Naive thymus-derived CD4-positive, alpha-beta T cell (primary cell): ENCODE data around the gene HIVEP3. TPM values are rescaled to one million over a fixed set of nuclear protein-coding genes. Genes with fewer than 3 reads are reported as not detected.

Experiments used
- ATAC-seq: fragments of 150-1000 bp; cut with Tn5 transposase; 2 replicates; pipeline ENCODE4 v1.10.0; 2021; ENCODE audit warnings: mild to moderate bottlenecking, moderate library complexity
- CTCF ChIA-PET: fragments of 350-600 bp; sonication (Branson Sonifier 250); formaldehyde crosslinking; loops from one replicate; lab custom pipeline; 2021; ENCODE audit warnings: antibody characterized with exemption; lab: Charles Lee
- POLR2A ChIA-PET: fragments of 350-600 bp; sonication (Branson Sonifier 250); formaldehyde crosslinking; loops from one replicate; lab custom pipeline; 2021; ENCODE audit warnings: antibody characterized with exemption, inconsistent platforms; lab: Charles Lee
- DNase-seq, 9 donors: peaks; one replicate each; pipeline versions ENCODE4 v3.0.0 to v3.0.0-alpha.2; 2020 to 2022; ENCODE audit warnings: mixed read lengths in 1 of 9
- H3K27ac ChIP-seq: one replicate; pipeline ENCODE4 v1.7.0; 2013; ENCODE audit warnings: mild to moderate bottlenecking, low read depth, low read length, moderate library complexity
- H3K27me3 ChIP-seq, 2 donors: one replicate each; pipeline ENCODE4 v1.7.0; 2013; ENCODE audit warnings: low read length in 2 of 2, mild to moderate bottlenecking in 2 of 2, moderate library complexity in 2 of 2; ENCODE audit not compliant: control insufficient read depth in 2 of 2, insufficient read depth in 2 of 2
- H3K36me3 ChIP-seq, 3 experiments: 1 replicate in 2 of 3; 2 replicates in 1 of 3; pipeline ENCODE4 v1.7.0; 2013; ENCODE audit warnings: low read length in 3 of 3, mild to moderate bottlenecking in 3 of 3, moderate library complexity in 1 of 3; ENCODE audit not compliant: insufficient read depth in 3 of 3, control insufficient read depth in 2 of 3
- H3K4me1 ChIP-seq, 2 donors: one replicate each; pipeline ENCODE4 v1.7.0; 2013; ENCODE audit warnings: low read length in 2 of 2, mild to moderate bottlenecking in 2 of 2, moderate library complexity in 1 of 2; ENCODE audit not compliant: control insufficient read depth in 2 of 2, insufficient read depth in 2 of 2
- H3K4me3 ChIP-seq: 2 replicates; pipeline ENCODE4 v1.7.0; 2013; ENCODE audit warnings: mild to moderate bottlenecking, low read length
- H3K9me3 ChIP-seq, 3 experiments: 1 replicate in 2 of 3; 2 replicates in 1 of 3; pipeline ENCODE4 v1.7.0; 2013; ENCODE audit warnings: low read length in 3 of 3; ENCODE audit not compliant: control insufficient read depth in 2 of 3
- H3K27ac Mint-ChIP-seq, 9 donors: one replicate each; pipeline ENCODE4 v1.8.0; 2020 to 2022; ENCODE audit warnings: mixed read lengths in 9 of 9, mild to moderate bottlenecking in 8 of 9, moderate library complexity in 5 of 9, inconsistent platforms in 2 of 9
- H3K27me3 Mint-ChIP-seq, 5 donors: one replicate each; pipeline ENCODE4 v1.8.0; 2021 to 2022; ENCODE audit warnings: mixed read lengths in 5 of 5, mild to moderate bottlenecking in 1 of 5
- H3K36me3 Mint-ChIP-seq, 5 donors: one replicate each; pipeline ENCODE4 v1.8.0; 2020 to 2022; ENCODE audit warnings: mixed read lengths in 5 of 5, mild to moderate bottlenecking in 3 of 5, inconsistent platforms in 1 of 5
- H3K4me1 Mint-ChIP-seq, 7 donors: one replicate each; pipeline ENCODE4 v1.8.0; 2020 to 2022; ENCODE audit warnings: mixed read lengths in 7 of 7, mild to moderate bottlenecking in 3 of 7, inconsistent platforms in 1 of 7
- H3K4me3 Mint-ChIP-seq, 10 donors: one replicate each; pipeline ENCODE4 v1.8.0; 2020 to 2022; ENCODE audit warnings: mild to moderate bottlenecking in 10 of 10, mixed read lengths in 10 of 10, moderate library complexity in 6 of 10, inconsistent platforms in 2 of 10
- H3K9me3 Mint-ChIP-seq, 11 donors: one replicate each; pipeline ENCODE4 v1.8.0; 2020 to 2022; ENCODE audit warnings: mixed read lengths in 11 of 11, mild to moderate bottlenecking in 4 of 11, inconsistent platforms in 1 of 11, moderate library complexity in 1 of 11
- intact Hi-C, 2 donors: fragments of 100-400 bp; cut with micrococcal nuclease; formaldehyde crosslinking; loops; one replicate each; pipeline ENCODE4 v1.15.1; 2023
- polyA plus RNA-seq, 2 donors: library from polyadenylated mRNA; unstranded; fragments of 300-500 nt; fragmentation: Illumina TruSeq; gene quantifications; one replicate each; pipeline ENCODE4 v1.2.3, GENCODE V29; 2021
- total RNA-seq, 6 experiments: library from RNA in 5 of 6; stranded (reverse) in 5 of 6; gene quantifications; 1 replicate in 5 of 6; 2 replicates in 1 of 6; pipeline ENCODE4 v1.2.3 and lab custom pipeline; 2021 to 2026

HIVEP3 gene
- total and polyA plus RNA-seq, 7 experiments from 2014 or later, result 4.3 to 19.1 (median 7.0) TPM

GRCh38 chr1:41751804-41752513 lies 166.8 kb downstream of the HIVEP3 start:
- Mint-ChIP-seq H3K27ac (peak overlapping the region in 3 of 9 donors; percentile 14 to 84 (median 83)), H3K4me3 (peak overlapping the region in 6 of 10 donors; percentile 47 to 74 (median 65)), H3K27me3 (no peaks in the 10 kb centered on the region), H3K4me1 (peaks cover 23 to 73% (median 46%) of the 10 kb centered on the region in 7 donors), H3K36me3 (peaks cover 0 to 8% (median 0%) of the 10 kb centered on the region in 5 donors), H3K9me3 (peaks cover 0 to 4% (median 0%) of the 10 kb centered on the region in 11 donors)
- no peak overlapping the region for H3K4me3 ChIP-seq
- no peak overlapping the region for H3K27ac ChIP-seq
- no peaks in the 10 kb centered on the region for H3K9me3 ChIP-seq
- DNase-seq (no peak), ATAC-seq (peak; percentile 80)
- CTCF ChIA-PET, result interaction anchor here (0.6 to 1.0 kb wide), 3 partner anchors 90 to 682 kb away, joined by 3 to 4 read pairs (median 3); no protein-coding TSS in a partner anchor
- H3K4me1 ChIP-seq, result peaks cover 31 to 37% of the 10 kb centered on the region in 2 donors
- intact Hi-C loops, result loop anchor here (1.0 to 5.0 kb wide), 7 partner anchors 13 to 146 kb away; no protein-coding TSS in a partner anchor
- no peaks in the 10 kb centered on the region for H3K27me3 ChIP-seq
- no peaks in the 10 kb centered on the region for H3K36me3 ChIP-seq
- POLR2A ChIA-PET, result no interaction called here

DNA sequence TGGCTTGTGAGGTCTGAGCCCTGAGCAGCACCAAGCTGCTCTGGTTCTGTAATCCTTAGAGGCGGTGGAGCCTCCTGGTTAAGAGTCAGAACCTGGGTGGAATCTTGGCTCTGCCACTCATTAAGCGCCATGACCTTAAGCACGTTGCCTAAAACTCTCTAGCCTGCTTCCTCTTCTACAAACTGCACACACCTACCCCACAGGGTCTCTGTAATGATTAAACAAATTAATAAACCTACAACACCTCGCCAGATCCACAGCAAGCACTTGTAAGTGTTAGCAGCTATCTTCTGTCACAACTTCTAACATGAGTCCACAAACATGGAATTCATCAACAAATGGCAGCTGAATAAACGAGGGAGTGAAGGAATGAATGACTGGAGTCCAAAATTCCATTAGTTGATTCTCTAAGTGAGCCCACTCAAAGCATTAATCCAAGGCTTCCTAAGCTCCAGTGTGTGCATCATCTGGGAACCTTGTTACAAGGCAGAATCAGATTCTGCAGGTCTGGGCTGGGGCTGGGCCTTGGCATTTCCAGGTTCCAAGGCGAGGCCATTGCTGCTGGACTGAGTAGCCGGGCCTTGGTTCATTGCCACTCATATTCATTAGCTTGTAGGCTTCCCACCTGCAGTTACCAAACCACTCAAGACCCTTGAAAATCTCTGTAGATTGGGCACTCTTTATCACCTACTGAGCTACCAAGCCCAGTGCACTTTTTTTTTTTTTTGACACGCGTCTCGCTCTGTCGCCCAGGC lies 168.6 kb downstream of the HIVEP3 start:
- intact Hi-C loops, result loop anchor here (5.0 kb wide), 4 partner anchors 52 to 142 kb away; no protein-coding TSS in a partner anchor
- CTCF ChIA-PET, result interaction anchor here (0.6 kb wide), 1 partner anchor 1199 kb away, joined by 4 read pairs; no protein-coding TSS in a partner anchor

GRCh38 chr1:41745022-41745421 lies 173.7 kb downstream of the HIVEP3 start:
- H3K4me3 ChIP-seq, result no peak overlapping the region
- Mint-ChIP-seq H3K9me3 (peaks cover 0 to 2% (median 0%) of the 10 kb centered on the region in 11 donors), H3K36me3 (peaks cover 0 to 4% (median 0%) of the 10 kb centered on the region in 5 donors), H3K4me1 (peaks cover 7 to 67% (median 27%) of the 10 kb centered on the region in 7 donors), H3K27me3 (no peaks in the 10 kb centered on the region), H3K4me3 (no peak overlapping the region), H3K27ac (no peak overlapping the region)
- DNase-seq, result no peak
- no peaks in the 10 kb centered on the region for H3K9me3 ChIP-seq
- no peak overlapping the region for H3K27ac ChIP-seq
- peaks cover 10 to 15% of the 10 kb centered on the region in 2 donors for H3K4me1 ChIP-seq
- ChIA-PET CTCF (no interaction called here), POLR2A (no interaction called here)
- no peak for ATAC-seq
- H3K36me3 ChIP-seq, result no peaks in the 10 kb centered on the region
- intact Hi-C loops, result no loop called here
- H3K27me3 ChIP-seq, result no peaks in the 10 kb centered on the region

More for the DNA sequence above, 168.6 kb downstream of the HIVEP3 start:
- H3K9me3 ChIP-seq, result no peaks in the 10 kb centered on the region
- no peak for ATAC-seq
- Mint-ChIP-seq H3K9me3 (peaks cover 0 to 2% (median 0%) of the 10 kb centered on the region in 11 donors), H3K4me1 (peaks cover 23 to 66% (median 47%) of the 10 kb centered on the region in 7 donors), H3K36me3 (peaks cover 0 to 9% (median 0%) of the 10 kb centered on the region in 5 donors), H3K4me3 (peak overlapping the region in 2 of 10 donors; percentile 20 to 28), H3K27me3 (no peaks in the 10 kb centered on the region), H3K27ac (peak overlapping the region in 2 of 9 donors; percentile 14 to 35)
- H3K4me1 ChIP-seq, result peaks cover 30 to 37% of the 10 kb centered on the region in 2 donors
- no peak overlapping the region for H3K27ac ChIP-seq
- no peak for DNase-seq
- no peaks in the 10 kb centered on the region for H3K27me3 ChIP-seq
- POLR2A ChIA-PET, result interaction anchor here (0.6 kb wide), 1 partner anchor 169 kb away, joined by 3 read pairs; the partner anchor contains the start of gene HIVEP3
- no peak overlapping the region for H3K4me3 ChIP-seq
- H3K36me3 ChIP-seq, result no peaks in the 10 kb centered on the region

DNA sequence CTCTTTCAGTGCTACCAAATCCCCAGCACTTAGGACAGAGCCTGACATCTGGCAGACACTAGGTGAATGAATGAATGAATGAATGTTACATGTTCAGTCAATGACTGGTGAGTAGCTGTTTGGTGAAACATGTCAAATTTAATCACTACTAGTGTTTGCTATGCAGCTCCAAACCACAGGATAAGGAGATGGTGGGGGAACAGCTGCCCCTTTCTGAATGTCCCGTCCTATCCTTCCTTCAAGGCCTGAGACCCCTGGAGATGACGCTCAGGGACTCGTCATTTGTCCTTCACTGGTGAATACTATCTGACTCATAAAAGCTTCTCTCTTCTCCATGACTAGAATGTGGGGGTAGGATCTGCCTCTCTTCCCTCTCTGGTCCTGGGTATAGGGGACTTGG lies 175.4 kb downstream of the HIVEP3 start:
- ChIA-PET CTCF (no interaction called here), POLR2A (interaction anchor here (1.0 kb wide), 1 partner anchor 104 kb away, joined by 3 read pairs; no protein-coding TSS in a partner anchor)
- Histone ChIP-seq H3K36me3 (no peaks in the 10 kb centered on the region), H3K27ac (no peak overlapping the region), H3K9me3 (no peaks in the 10 kb centered on the region), H3K27me3 (no peaks in the 10 kb centered on the region), H3K4me1 (peaks cover 23 to 30% of the 10 kb centered on the region in 2 donors), H3K4me3 (no peak overlapping the region)
- H3K4me1 Mint-ChIP-seq, result peaks cover 16 to 70% (median 34%) of the 10 kb centered on the region in 7 donors
- intact Hi-C loops, result no loop called here
- ATAC-seq (no peak), DNase-seq (no peak)
- H3K9me3 Mint-ChIP-seq, result peaks cover 0 to 2% (median 0%) of the 10 kb centered on the region in 11 donors
- no peak overlapping the region for H3K4me3 Mint-ChIP-seq
- H3K36me3 Mint-ChIP-seq, result peaks cover 0 to 6% (median 0%) of the 10 kb centered on the region in 5 donors
- peak overlapping the region in 1 of 9 donors; percentile 1 for H3K27ac Mint-ChIP-seq
- no peaks in the 10 kb centered on the region for H3K27me3 Mint-ChIP-seq

DNA sequence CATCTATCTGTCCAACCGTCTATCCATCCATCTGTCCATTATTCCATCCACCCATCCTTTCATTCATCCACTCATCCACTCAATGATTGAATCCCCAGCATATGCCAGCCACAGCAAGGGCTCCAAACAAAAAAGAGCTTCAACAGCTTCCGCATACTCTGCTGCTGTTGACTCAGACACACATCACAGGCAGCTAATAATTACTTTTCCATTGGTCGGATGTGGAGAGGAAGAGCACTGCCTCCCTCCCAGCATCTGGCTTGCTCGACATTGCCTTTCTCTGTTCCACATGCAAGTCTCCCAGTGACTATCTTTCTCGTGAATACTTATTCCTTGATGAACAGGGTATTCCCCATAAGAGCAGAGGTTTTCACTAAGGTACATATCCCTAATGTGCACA lies 176.5 kb downstream of the HIVEP3 start:
- Histone ChIP-seq H3K9me3 (no peaks in the 10 kb centered on the region), H3K4me3 (no peak overlapping the region), H3K36me3 (no peaks in the 10 kb centered on the region), H3K4me1 (peaks cover 23 to 31% of the 10 kb centered on the region in 2 donors), H3K27me3 (no peaks in the 10 kb centered on the region), H3K27ac (no peak overlapping the region)
- ATAC-seq, result no peak
- Mint-ChIP-seq H3K4me3 (peak overlapping the region in 2 of 10 donors; percentile 0 to 11), H3K4me1 (peaks cover 16 to 76% (median 40%) of the 10 kb centered on the region in 7 donors), H3K9me3 (no peaks in the 10 kb centered on the region), H3K36me3 (peaks cover 0 to 6% (median 0%) of the 10 kb centered on the region in 5 donors), H3K27ac (peak overlapping the region in 1 of 9 donors; percentile 48), H3K27me3 (no peaks in the 10 kb centered on the region)
- ChIA-PET CTCF (no interaction called here), POLR2A (no interaction called here)
- no peak for DNase-seq
- intact Hi-C loops, result no loop called here

DNA sequence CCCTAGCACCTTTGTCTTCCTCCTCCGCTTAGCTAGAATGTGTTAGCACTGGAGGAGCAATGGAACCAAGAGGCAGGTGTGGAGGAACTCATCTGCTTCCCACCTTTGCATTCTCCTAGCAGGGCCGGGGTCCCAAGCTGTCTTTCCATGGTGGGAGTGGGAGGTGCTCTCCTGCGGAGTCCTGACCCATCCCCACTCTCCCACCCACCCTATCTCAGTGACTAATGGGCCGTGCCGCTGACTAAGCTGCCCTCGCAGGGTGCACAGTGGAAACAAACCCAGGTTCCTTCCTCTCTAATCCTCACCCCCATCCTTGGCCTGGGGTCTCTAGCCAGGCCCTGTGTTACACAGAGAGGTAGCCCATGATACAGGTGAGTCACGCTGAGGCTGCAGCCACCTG lies 177.5 kb downstream of the HIVEP3 start:
- Mint-ChIP-seq H3K4me3 (peak overlapping the region in 1 of 10 donors; percentile 7), H3K27ac (peak overlapping the region in 1 of 9 donors; percentile 60), H3K36me3 (peaks cover 0 to 3% (median 0%) of the 10 kb centered on the region in 5 donors), H3K4me1 (peaks cover 16 to 81% (median 40%) of the 10 kb centered on the region in 7 donors), H3K27me3 (no peaks in the 10 kb centered on the region), H3K9me3 (no peaks in the 10 kb centered on the region)
- Histone ChIP-seq H3K27ac (no peak overlapping the region), H3K4me1 (peaks cover 23 to 31% of the 10 kb centered on the region in 2 donors), H3K36me3 (no peaks in the 10 kb centered on the region), H3K27me3 (no peaks in the 10 kb centered on the region), H3K9me3 (no peaks in the 10 kb centered on the region), H3K4me3 (no peak overlapping the region)
- CTCF ChIA-PET, result no interaction called here
- ATAC-seq, result no peak
- POLR2A ChIA-PET, result no interaction called here
- peak in 1 of 9 donors; percentile 40 for DNase-seq
- intact Hi-C loops, result loop anchor here in 1 of 2 donors (2.0 kb wide), 1 partner anchor 62 kb away; no protein-coding TSS in a partner anchor
